ENCODE measurements around the gene ATPAF1.

ATPAF1 gene

GRCh38 chr1:46621930-46622329 lies 46.2 kb downstream of the ATPAF1 start:
- TF ChIP-seq, protein P1, sequence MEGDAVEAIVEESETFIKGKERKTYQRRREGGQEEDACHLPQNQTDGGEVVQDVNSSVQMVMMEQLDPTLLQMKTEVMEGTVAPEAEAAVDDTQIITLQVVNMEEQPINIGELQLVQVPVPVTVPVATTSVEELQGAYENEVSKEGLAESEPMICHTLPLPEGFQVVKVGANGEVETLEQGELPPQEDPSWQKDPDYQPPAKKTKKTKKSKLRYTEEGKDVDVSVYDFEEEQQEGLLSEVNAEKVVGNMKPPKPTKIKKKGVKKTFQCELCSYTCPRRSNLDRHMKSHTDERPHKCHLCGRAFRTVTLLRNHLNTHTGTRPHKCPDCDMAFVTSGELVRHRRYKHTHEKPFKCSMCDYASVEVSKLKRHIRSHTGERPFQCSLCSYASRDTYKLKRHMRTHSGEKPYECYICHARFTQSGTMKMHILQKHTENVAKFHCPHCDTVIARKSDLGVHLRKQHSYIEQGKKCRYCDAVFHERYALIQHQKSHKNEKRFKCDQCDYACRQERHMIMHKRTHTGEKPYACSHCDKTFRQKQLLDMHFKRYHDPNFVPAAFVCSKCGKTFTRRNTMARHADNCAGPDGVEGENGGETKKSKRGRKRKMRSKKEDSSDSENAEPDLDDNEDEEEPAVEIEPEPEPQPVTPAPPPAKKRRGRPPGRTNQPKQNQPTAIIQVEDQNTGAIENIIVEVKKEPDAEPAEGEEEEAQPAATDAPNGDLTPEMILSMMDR (IDR thresholded peaks at IDR 0.05), result no peak

DNA sequence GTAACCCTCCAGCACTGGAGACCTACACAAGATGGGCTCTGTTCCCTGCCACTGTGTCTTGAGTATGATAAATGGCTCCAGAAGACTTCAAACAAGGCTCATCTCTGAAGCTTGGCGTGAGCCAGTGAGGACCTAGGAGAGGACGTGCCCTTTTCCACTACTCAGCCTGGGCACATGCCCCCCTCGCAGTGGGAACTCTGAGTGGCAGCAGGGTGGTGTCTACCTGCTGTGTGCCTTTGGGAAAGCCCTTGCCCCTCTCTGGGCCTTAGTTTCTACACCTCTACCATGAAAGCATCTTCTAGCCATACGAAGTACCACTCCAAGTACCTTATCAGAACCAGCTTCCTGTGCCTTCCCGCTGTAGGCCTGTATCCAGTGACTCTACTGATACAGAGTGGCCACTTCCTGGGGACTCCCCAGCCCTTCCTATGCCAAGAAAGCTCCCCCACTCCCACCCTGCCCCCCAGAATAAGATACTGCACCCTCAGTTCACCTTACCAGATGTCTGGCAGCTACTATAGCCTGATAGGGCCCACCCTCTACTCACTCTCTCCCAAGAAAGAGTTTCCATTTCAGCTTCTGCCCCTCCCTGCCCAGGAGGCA lies 48.4 kb downstream of the ATPAF1 start:
- TF ChIP-seq, protein P1 (IDR thresholded peaks at IDR 0.05), result no peak

DNA sequence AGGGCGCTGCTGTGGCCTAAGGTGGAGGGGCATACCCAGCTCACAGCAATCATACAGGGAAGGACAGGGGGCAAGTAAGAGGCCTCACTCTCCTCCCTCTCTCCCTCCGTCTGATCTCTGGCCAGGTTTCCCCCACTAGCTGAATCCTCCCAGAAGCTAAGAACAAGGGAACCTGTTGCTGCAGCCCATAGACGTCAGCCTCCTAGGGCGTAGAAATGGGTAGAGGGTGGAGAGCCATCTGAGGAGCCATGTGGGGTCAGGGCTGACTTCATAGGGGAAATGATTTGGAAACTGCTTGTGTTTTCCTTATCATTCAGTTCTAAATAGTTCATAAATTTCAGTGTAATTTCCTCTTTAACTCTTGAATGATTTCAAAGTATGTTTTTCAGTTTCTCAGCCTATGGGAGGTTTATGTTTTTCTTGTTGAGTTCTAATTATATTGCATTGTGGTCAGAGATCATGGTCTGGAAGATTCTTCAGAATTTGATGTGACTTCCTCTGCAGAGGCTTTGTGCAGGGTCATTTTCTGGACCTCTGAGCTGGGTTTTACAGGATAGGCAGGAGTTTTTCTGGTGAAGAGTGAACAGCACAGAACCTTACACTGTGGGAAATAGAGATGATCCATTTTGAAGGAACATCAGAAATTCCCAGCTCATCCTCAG lies 49.3 kb downstream of the ATPAF1 start:
- TF ChIP-seq, protein P1 (IDR thresholded peaks at IDR 0.05), result no peak

- TF ChIP-seq, protein P1 (IDR thresholded peaks at IDR 0.05), result no peak
Measured at GRCh38 chr1:46617833-46618232, 50.3 kb downstream of the ATPAF1 start.

GRCh38 chr1:46617108-46617800 lies 50.9 kb downstream of the ATPAF1 start:
- TF ChIP-seq, protein P1 (IDR thresholded peaks at IDR 0.05), result no peak

GRCh38 chr1:46616277-46617107 lies 51.7 kb downstream of the ATPAF1 start, which contains the start of gene MOB3C:
Gene MOB3C (minus strand): TSS chr1:46616811. CDS start chr1:46613321, 3,490 bp downstream.
- TF ChIP-seq, protein P1 (IDR thresholded peaks at IDR 0.05), result no peak

- TF ChIP-seq, protein P1 (IDR thresholded peaks at IDR 0.05), result no peak
Measured at GRCh38 chr1:46615735-46616134, 52.4 kb downstream of the ATPAF1 start.

All from LNCAP (cell line).